Prostate gland (tissue), 2 donors: Measurements from ENCODE around the gene UBR3. TPM values are rescaled to one million over a fixed set of nuclear protein-coding genes. Genes with fewer than 3 reads are reported as not detected.
"Not testable (repeated sequence)": the region's sequence is repeated elsewhere in the genome, so short reads cannot be mapped to it uniquely, and the experiment has no call there.

Experiments used
- DNase-seq: peaks from one replicate; pipeline ENCODE4 v3.0.0-alpha.2; 2019; ENCODE audit warnings: low spot score
- H3K27ac ChIP-seq, 2 donors: fragments of 200-600 bp; sonication (generic); 2 replicates each; pipeline ENCODE4 v1.5.1; 2017 to 2019
- H3K27me3 ChIP-seq: fragments of 200-600 bp; sonication (generic); replicated peaks from 2 replicates; pipeline ENCODE4 v1.5.1; 2019; ENCODE audit not compliant: insufficient read depth
- H3K36me3 ChIP-seq, 2 donors: fragments of 200-600 bp; sonication (generic); 1 replicate in 1 of 2; 2 replicates in 1 of 2; pipeline versions ENCODE4 v1.5.1 to v1.8.1; 2017 to 2019
- H3K4me1 ChIP-seq: fragments of 200-600 bp; sonication (generic); replicated peaks from 2 replicates; pipeline ENCODE4 v1.5.1; 2019
- H3K4me3 ChIP-seq, 2 donors: fragments of 200-600 bp; sonication (generic); 2 replicates each; pipeline ENCODE4 v1.5.1; 2017 to 2019
- H3K9me3 ChIP-seq: fragments of 200-600 bp; sonication (generic); 2 replicates; pipeline ENCODE4 v1.5.1; 2017
- POLR2A ChIP-seq: fragments of 450-650 bp; IDR thresholded peaks from one replicate; pipeline ENCODE4 v1.6.1; 2016; ENCODE audit warnings: antibody characterized with exemption, mild to moderate bottlenecking
- POLR2AphosphoS5 ChIP-seq: sonication (generic); formaldehyde crosslinking; IDR thresholded peaks from one replicate; pipeline ENCODE4 v1.6.1; 2017; ENCODE audit warnings: antibody characterized with exemption
- WGBS: methylation state at CpG from one replicate; pipeline ENCODE4 v1.1.5; 2018; 5-methylcytosine and 5-hydroxymethylcytosine counted together
- intact Hi-C: fragments of 100-400 bp; cut with DNase I; formaldehyde crosslinking; loops from one replicate; pipeline ENCODE4 v1.14.2; 2022
- total RNA-seq, 2 donors: library from RNA; depleted of rRNA; stranded (reverse); fragments of >200 nt; gene quantifications; one replicate each; pipeline ENCODE4 v1.1.0, GENCODE V29; 2016
- TF ChIP-seq, protein P1 (sequence below), 4 experiments: fragments of 200-600 bp in 2 of 4; fragments of 450-650 bp in 2 of 4; sonication (generic) in 2 of 4; IDR thresholded peaks; 1 replicate in 3 of 4; 2 replicates in 1 of 4; pipeline ENCODE4 v1.5.1; 2016 to 2019; ENCODE audit warnings: antibody characterized with exemption in 4 of 4, mild to moderate bottlenecking in 2 of 4, moderate library complexity in 2 of 4

The UBR3 gene
- total RNA-seq, 2 donors from 2014 or later = 41.1 to 89.9 TPM

DNA sequence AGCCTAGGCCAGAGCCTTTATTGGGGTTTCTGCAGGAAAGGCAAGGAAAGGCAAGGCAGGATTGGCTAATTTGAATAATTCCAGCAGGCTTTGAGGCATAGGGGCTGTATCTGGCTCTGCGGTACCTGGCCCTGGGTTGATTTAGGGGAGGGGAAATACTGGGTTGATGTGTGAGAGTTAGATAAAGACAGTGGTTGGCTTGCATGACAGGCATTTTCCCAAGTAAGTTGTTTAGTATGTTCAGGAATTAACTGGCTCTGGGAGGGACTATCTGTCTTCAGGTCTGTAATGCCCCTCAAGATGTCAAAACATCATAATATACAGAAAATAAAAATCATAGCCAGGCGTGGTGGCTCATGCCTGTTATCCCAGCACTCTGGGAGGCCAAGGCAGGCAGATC is 98.7 kb downstream of the UBR3 start:
- TF ChIP-seq POLR2A (no peak), POLR2AphosphoS5 (no peak)
- TF ChIP-seq, protein P1, sequence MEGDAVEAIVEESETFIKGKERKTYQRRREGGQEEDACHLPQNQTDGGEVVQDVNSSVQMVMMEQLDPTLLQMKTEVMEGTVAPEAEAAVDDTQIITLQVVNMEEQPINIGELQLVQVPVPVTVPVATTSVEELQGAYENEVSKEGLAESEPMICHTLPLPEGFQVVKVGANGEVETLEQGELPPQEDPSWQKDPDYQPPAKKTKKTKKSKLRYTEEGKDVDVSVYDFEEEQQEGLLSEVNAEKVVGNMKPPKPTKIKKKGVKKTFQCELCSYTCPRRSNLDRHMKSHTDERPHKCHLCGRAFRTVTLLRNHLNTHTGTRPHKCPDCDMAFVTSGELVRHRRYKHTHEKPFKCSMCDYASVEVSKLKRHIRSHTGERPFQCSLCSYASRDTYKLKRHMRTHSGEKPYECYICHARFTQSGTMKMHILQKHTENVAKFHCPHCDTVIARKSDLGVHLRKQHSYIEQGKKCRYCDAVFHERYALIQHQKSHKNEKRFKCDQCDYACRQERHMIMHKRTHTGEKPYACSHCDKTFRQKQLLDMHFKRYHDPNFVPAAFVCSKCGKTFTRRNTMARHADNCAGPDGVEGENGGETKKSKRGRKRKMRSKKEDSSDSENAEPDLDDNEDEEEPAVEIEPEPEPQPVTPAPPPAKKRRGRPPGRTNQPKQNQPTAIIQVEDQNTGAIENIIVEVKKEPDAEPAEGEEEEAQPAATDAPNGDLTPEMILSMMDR (IDR thresholded peaks at IDR 0.05) = no peak
- 90% methylated on average over 2 of the region's 2 CpGs for WGBS
- Histone ChIP-seq H3K27me3 (no peaks in the 10 kb centered on the region), H3K27ac (no peak overlapping the region), H3K4me3 (no peak overlapping the region), H3K9me3 (no peaks in the 10 kb centered on the region), H3K36me3 (no peaks in the 10 kb centered on the region), H3K4me1 (no peaks in the 10 kb centered on the region)
- no peak for DNase-seq
- intact Hi-C loops = no loop called here

DNA sequence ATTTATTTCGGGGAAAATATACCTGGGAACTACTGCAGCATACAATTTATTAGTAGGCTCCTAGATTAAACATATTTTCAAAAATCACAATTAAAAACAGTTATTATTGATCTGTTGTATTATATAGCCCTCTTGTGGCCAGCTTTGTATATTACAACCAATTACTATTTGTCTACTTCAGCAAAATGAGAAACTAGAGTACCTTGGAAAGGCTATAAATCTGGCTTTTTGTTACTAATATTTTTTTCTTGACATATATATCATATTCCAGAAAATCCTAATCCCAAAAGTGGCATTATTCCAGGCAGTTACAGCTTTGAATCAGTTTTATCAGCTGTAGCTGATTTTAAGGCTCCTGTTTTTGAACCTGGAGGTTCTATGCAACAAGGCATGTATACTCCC is 101.2 kb downstream of the UBR3 start:
- Histone ChIP-seq H3K9me3 (no peaks in the 10 kb centered on the region), H3K27ac (no peak overlapping the region), H3K4me3 (no peak overlapping the region), H3K36me3 (no peaks in the 10 kb centered on the region), H3K27me3 (no peaks in the 10 kb centered on the region), H3K4me1 (no peaks in the 10 kb centered on the region)
- TF ChIP-seq POLR2AphosphoS5 = no peak
- TF ChIP-seq, protein P1 (IDR thresholded peaks at IDR 0.05) = peak; percentile 38 to 73 (median 69)
- WGBS = 64% methylated on average over 1 of the region's 1 CpG
- intact Hi-C loops = loop anchor here (2.0 kb wide), 1 partner anchor 104 kb away; the partner anchor contains the start of gene METTL5
- peak; percentile 13 for DNase-seq

DNA sequence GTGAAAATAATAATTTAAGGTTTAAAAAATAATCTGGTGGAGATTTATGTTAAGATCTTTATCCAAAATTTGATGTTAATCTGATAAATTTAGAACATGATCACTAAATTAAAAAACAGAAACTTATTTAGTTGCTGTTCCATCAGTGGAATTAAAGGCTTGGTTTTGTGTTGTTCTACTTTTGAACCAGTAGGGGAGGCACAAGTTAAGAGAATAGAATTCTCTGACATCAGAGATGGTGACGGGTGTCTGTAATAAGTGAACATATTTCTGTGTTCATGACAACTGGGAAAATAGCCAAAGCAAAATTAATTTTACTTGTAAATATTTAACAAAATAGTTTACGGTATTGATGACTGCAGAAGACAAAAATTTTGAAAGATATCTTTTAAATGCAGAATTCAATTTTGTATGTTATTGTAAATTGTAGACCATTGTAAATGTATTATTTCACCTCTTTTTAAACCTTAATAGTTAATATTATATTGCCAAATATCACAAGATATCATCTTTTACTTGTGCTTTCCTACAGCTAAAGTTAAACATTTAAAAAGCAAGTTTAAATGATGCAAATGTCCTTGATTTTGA is 106.0 kb downstream of the UBR3 start:
- H3K27ac ChIP-seq = no peak overlapping the region
- no peaks in the 10 kb centered on the region for H3K9me3 ChIP-seq
- 45% methylated on average over 2 of the region's 2 CpGs for WGBS
- no peak for DNase-seq
- no peaks in the 10 kb centered on the region for H3K4me1 ChIP-seq
- no peaks in the 10 kb centered on the region for H3K36me3 ChIP-seq
- intact Hi-C loops = no loop called here
- no peak overlapping the region for H3K4me3 ChIP-seq
- no peaks in the 10 kb centered on the region for H3K27me3 ChIP-seq
- TF ChIP-seq, protein P1 (IDR thresholded peaks at IDR 0.05) = peak; percentile 29 to 76 (median 58)
- TF ChIP-seq POLR2A = no peak

DNA sequence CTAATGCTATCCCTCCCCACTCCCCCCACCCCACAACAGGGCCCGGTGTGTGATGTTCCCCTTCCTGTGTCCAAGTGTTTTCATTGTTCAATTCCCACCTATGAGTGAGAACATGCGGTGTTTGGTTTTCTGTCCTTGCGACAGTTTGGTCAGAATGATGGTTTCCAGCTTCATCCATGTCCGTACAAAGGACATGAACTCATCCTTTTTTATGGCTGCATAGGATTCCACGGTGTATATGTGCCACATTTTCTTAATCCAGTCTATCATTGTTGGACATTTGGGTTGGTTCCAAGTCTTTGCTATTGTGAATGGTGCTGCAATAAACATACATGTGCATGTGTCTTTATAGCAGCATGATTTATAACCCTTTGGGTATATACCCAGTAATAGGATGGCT is 109.4 kb downstream of the UBR3 start:
- intact Hi-C loops, H3K4me1 ChIP-seq, H3K27ac ChIP-seq, H3K4me3 ChIP-seq, H3K9me3 ChIP-seq, DNase-seq, H3K36me3 ChIP-seq, H3K27me3 ChIP-seq: not testable (repeated sequence)
- WGBS = 99% methylated on average over 5 of the region's 5 CpGs

DNA sequence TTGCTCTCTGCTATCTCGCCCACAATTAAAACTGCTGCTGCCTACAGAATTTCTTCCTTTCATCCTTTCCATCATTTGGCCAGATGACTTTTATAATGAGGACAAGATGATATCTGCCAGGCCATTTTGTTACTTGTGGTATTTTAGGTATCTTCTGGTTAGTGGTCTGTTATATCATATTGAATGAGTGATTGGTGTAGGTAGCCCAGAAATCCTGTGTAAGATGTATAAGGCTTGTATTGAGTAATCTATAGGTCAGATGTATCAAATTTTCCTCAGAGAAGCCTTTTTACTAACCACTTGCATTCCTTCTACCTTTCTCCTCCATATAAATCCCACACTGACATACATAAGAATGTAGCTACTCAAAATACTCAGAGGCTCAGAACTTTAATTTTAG is 118.3 kb downstream of the UBR3 start:
- Histone ChIP-seq H3K27me3 (no peaks in the 10 kb centered on the region), H3K36me3 (no peaks in the 10 kb centered on the region), H3K4me1 (no peaks in the 10 kb centered on the region), H3K27ac (no peak overlapping the region), H3K4me3 (no peak overlapping the region), H3K9me3 (no peaks in the 10 kb centered on the region)
- DNase-seq = no peak
- TF ChIP-seq, protein P1 (IDR thresholded peaks at IDR 0.05) = no peak
- 100% methylated on average over 1 of the region's 1 CpG for WGBS
- intact Hi-C loops = no loop called here
